HCT116 (cell line): ENCODE results near the gene TPK1. TPM values are rescaled to one million over a fixed set of nuclear protein-coding genes. Genes with fewer than 3 reads are reported as not detected.

Experiments used
- ATAC-seq: fragments of 200-7000 bp; cut with Tn5 transposase; 2 replicates; pipeline ENCODE4 v1.9.1; 2020; ENCODE audit warnings: mild to moderate bottlenecking, moderate library complexity
- Bru-seq: library from RNA; stranded (reverse); fragments of 400-500 nt; gene quantifications from one replicate; lab custom pipeline; 2021; lab: Mats Ljungman, UMichigan
- BruChase-seq, 2 experiments: library from RNA; stranded (reverse); fragments of 400-500 nt; gene quantifications; one replicate each; lab custom pipeline; 2021; lab: Mats Ljungman, UMichigan
- BruUV-seq: library from RNA; stranded (reverse); fragments of 400-500 nt; replicated peaks from 2 replicates; lab custom pipeline; 2021; lab: Mats Ljungman, UMichigan
- CTCF ChIA-PET: fragments of 300-600 bp; sonication (Branson Sonifier 250); formaldehyde crosslinking; loops from one replicate; lab custom pipeline; 2021; ENCODE audit warnings: antibody characterized with exemption; lab: Charles Lee
- POLR2A ChIA-PET: fragments of 300-600, 350-600 bp; sonication (Branson Sonifier 250); formaldehyde crosslinking; loops from one replicate; lab custom pipeline; 2021; ENCODE audit warnings: antibody characterized with exemption; lab: Charles Lee
- RAD21 ChIA-PET, 2 experiments: fragments of 300-600 bp; sonication (Branson Sonifier 250); formaldehyde crosslinking; loops; one replicate each; lab custom pipeline; 2023; ENCODE audit warnings: low total read pairs in 2 of 2; ENCODE audit not compliant: uncharacterized antibody in 2 of 2, unreplicated experiment in 2 of 2, low non-redundant PET in 1 of 2; lab: Charles Lee
- DNase-seq: peaks from one replicate; pipeline ENCODE4 v3.0.0-alpha.2; 2010; ENCODE audit warnings: low read depth, low spot score
- H2AFZ ChIP-seq: fragments of 200-600 bp; shearing (Covaris generic), sonication (generic); 2 replicates; pipeline ENCODE4 v1.6.1; 2017; ENCODE audit warnings: low read depth, mixed run types, mixed read lengths, antibody characterized with exemption, low read length; ENCODE audit not compliant: poor library complexity, severe bottlenecking
- H3K27ac ChIP-seq: 2 replicates; pipeline ENCODE4 v1.5.1; 2012; ENCODE audit warnings: low read depth, low read length
- H3K27me3 ChIP-seq: fragments of 200-600 bp; sonication (generic); 2 replicates; pipeline ENCODE4 v1.6.1; 2016; ENCODE audit warnings: mixed run types, low read length, mixed read lengths; ENCODE audit not compliant: insufficient read depth
- H3K36me3 ChIP-seq, 2 experiments: fragments of 200-500 bp in 1 of 2; fragments of 200-600 bp in 1 of 2; sonication (Bioruptor generic) in 1 of 2; sonication (generic) in 1 of 2; 2 replicates each; pipeline versions ENCODE4 v1.5.1 to v1.6.1; 2014 to 2016; ENCODE audit warnings: low read length in 2 of 2, inconsistent platforms in 1 of 2, mixed read lengths in 1 of 2, mixed run types in 1 of 2; ENCODE audit not compliant: insufficient read depth in 2 of 2, control insufficient read depth in 1 of 2
- H3K4me1 ChIP-seq, 2 experiments: fragments of 200-600 bp in 1 of 2; sonication (generic) in 1 of 2; 2 replicates each; pipeline versions ENCODE4 v1.5.1 to v1.6.1; 2012 to 2017; ENCODE audit warnings: low read length in 2 of 2, inconsistent platforms in 1 of 2, mild to moderate bottlenecking in 1 of 2, mixed read lengths in 1 of 2, mixed run types in 1 of 2, moderate library complexity in 1 of 2; ENCODE audit not compliant: insufficient read depth in 2 of 2, control insufficient read depth in 1 of 2
- H3K4me2 ChIP-seq: fragments of 200-600 bp; sonication (generic); 2 replicates; pipeline ENCODE4 v1.6.1; 2017; ENCODE audit warnings: mixed run types, low read length, mixed read lengths
- H3K4me3 ChIP-seq, 2 experiments: fragments of 200-600 bp in 1 of 2; sonication (generic) in 1 of 2; replicated peaks in 1 of 2; 2 replicates each; pipeline ENCODE4 v1.5.1; 2011 to 2016; ENCODE audit warnings: low read length in 2 of 2, control low read depth in 1 of 2, low read depth in 1 of 2, mild to moderate bottlenecking in 1 of 2, mixed read lengths in 1 of 2, mixed run types in 1 of 2
- H3K79me2 ChIP-seq: fragments of 200-600 bp; sonication (generic); 2 replicates; pipeline ENCODE4 v1.6.1; 2017; ENCODE audit warnings: mild to moderate bottlenecking, mixed run types, low read length, moderate library complexity, mixed read lengths; ENCODE audit not compliant: insufficient read depth
- H3K9ac ChIP-seq: fragments of 200-600 bp; sonication (generic); 2 replicates; pipeline ENCODE4 v1.6.1; 2016; ENCODE audit warnings: low read length, mixed read lengths
- H3K9me2 ChIP-seq: fragments of 200-600 bp; sonication (generic), shearing (Covaris generic); 2 replicates; pipeline ENCODE4 v1.6.1; 2017; ENCODE audit warnings: mixed run types, mild to moderate bottlenecking, moderate library complexity; ENCODE audit not compliant: insufficient read depth
- H3K9me3 ChIP-seq, 2 experiments: fragments of 200-500 bp in 1 of 2; fragments of 200-600 bp in 1 of 2; sonication (Bioruptor generic) in 1 of 2; sonication (generic) in 1 of 2; 2 replicates each; pipeline ENCODE4 v1.6.1; 2014 to 2017; ENCODE audit warnings: low read length in 2 of 2, mixed read lengths in 2 of 2, inconsistent platforms in 1 of 2, low read depth in 1 of 2, mild to moderate bottlenecking in 1 of 2, mixed run types in 1 of 2, moderate library complexity in 1 of 2; ENCODE audit not compliant: control insufficient read depth in 1 of 2, insufficient read depth in 1 of 2
- H4K20me1 ChIP-seq: fragments of 200-600 bp; sonication (generic), shearing (Covaris generic); 2 replicates; pipeline ENCODE4 v1.6.1; 2017; ENCODE audit warnings: mixed run types, mild to moderate bottlenecking, moderate library complexity; ENCODE audit not compliant: insufficient read depth
- CBX3 ChIP-seq: IDR thresholded peaks from 2 replicates; pipeline ENCODE4 v1.6.1; 2012; ENCODE audit warnings: low read depth
- CEBPB ChIP-seq: IDR thresholded peaks from 2 replicates; pipeline ENCODE4 v1.6.1; 2012; ENCODE audit warnings: low read depth
- EGR1 ChIP-seq: IDR thresholded peaks from 2 replicates; pipeline ENCODE4 v1.6.1; 2012; ENCODE audit warnings: low read depth
- ELF1 ChIP-seq: IDR thresholded peaks from 2 replicates; pipeline ENCODE4 v1.6.1; 2012; ENCODE audit warnings: low read depth, borderline replicate concordance
- EZH2phosphoT487 ChIP-seq: fragments of 200-600 bp; IDR thresholded peaks from 2 replicates; pipeline ENCODE4 v1.6.1; 2018; ENCODE audit warnings: antibody characterized with exemption, borderline replicate concordance
- FOSL1 ChIP-seq: IDR thresholded peaks from 2 replicates; pipeline ENCODE4 v1.6.1; 2012; ENCODE audit warnings: low read depth
- JUND ChIP-seq: IDR thresholded peaks from 2 replicates; pipeline ENCODE4 v1.6.1; 2012
- MAX ChIP-seq: IDR thresholded peaks from 2 replicates; pipeline ENCODE4 v1.6.1; 2012
- POLR2AphosphoS5 ChIP-seq: IDR thresholded peaks from 2 replicates; pipeline ENCODE4 v1.6.1; 2011; ENCODE audit warnings: mild to moderate bottlenecking, low read depth, low read length, moderate library complexity
- RAD21 ChIP-seq: IDR thresholded peaks from 2 replicates; pipeline ENCODE4 v1.6.1; 2012; ENCODE audit warnings: low read depth, mild to moderate bottlenecking
- SP1 ChIP-seq: IDR thresholded peaks from 2 replicates; pipeline ENCODE4 v1.6.1; 2012; ENCODE audit warnings: low read depth
- SRF ChIP-seq: IDR thresholded peaks from 2 replicates; pipeline ENCODE4 v1.6.1; 2012; ENCODE audit warnings: low read depth
- TCF7L2 ChIP-seq: IDR thresholded peaks from 2 replicates; pipeline ENCODE4 v1.7.0; 2011; ENCODE audit warnings: borderline replicate concordance, inconsistent platforms; ENCODE audit not compliant: insufficient read depth, insufficient read length; ENCODE audit errors: extremely low read depth
- ZBTB33 ChIP-seq: IDR thresholded peaks from 2 replicates; pipeline ENCODE4 v1.6.1; 2011; ENCODE audit warnings: mild to moderate bottlenecking, low read length, moderate library complexity; ENCODE audit not compliant: insufficient replicate concordance; ENCODE audit errors: extremely low read depth
- ZFX ChIP-seq: fragments of 450-650 bp; IDR thresholded peaks from 2 replicates; pipeline ENCODE4 v1.6.1; 2017
- ZNF274 ChIP-seq: fragments of 200-500 bp; sonication (Bioruptor generic); IDR thresholded peaks from 2 replicates; pipeline ENCODE4 v1.6.1; 2014; ENCODE audit warnings: mild to moderate bottlenecking, low read depth, low read length, inconsistent platforms
- intact Hi-C: fragments of 100-400 bp; cut with micrococcal nuclease; formaldehyde crosslinking; loops from 2 replicates; pipeline ENCODE4 v1.10.0; 2022
- long read RNA-seq: library from polyadenylated mRNA; unstranded; transcript quantifications from one replicate; pipeline ENCODE4 v2.0.0, GENCODE V29; 2021; ENCODE audit not compliant: unreplicated experiment
- polyA plus RNA-seq: library from polyadenylated mRNA; unstranded; fragments of >200 nt; gene quantifications from 2 replicates; pipeline ENCODE4 v1.2.1, GENCODE V29; 2012; ENCODE audit warnings: missing spikeins
- total RNA-seq: library from RNA; stranded (reverse); gene quantifications from one replicate; pipeline ENCODE4 v1.2.1, GENCODE V29; 2021; ENCODE audit not compliant: unreplicated experiment
- TF ChIP-seq, protein P1 (sequence below): IDR thresholded peaks from 2 replicates; pipeline ENCODE4 v1.6.1; 2012; ENCODE audit warnings: low read depth

The TPK1 gene
- total RNA-seq (5.4 TPM), Bru-seq, nascent RNA (percentile 56 among the genes with signal in this experiment), BruChase-seq, experiment 1, labeled RNA remaining after a 6-hour chase (percentile 41 among the genes with signal in this experiment), BruChase-seq, experiment 2, labeled RNA remaining after a 2-hour chase (percentile 46 among the genes with signal in this experiment)
- 3.4 and 4.4 TPM in 2 replicates for polyA plus RNA-seq
- long read RNA-seq, partial matches to known transcripts: 1 of 9 reads
- long read RNA-seq, other reads (novel, unspliced or antisense): 6 of 9 reads

- intact Hi-C loops: no loop called here
- DNase-seq (peak; percentile 89), ATAC-seq (peak; percentile 89)
- Histone ChIP-seq H2AFZ (peak within 1 kb of the TSS; percentile 93), H3K27ac (peak within 1 kb of the TSS; percentile 95), H3K27me3 (no peaks in the 10 kb centered on the region), H4K20me1 (no peaks in the 10 kb centered on the region), H3K79me2 (no peaks in the 10 kb centered on the region), H3K4me3 (peak within 1 kb of the TSS; percentile 76 to 85), H3K9ac (peak within 1 kb of the TSS; percentile 66), H3K9me3 (no peaks in the 10 kb centered on the region), H3K4me2 (peak within 1 kb of the TSS; percentile 89), H3K4me1 (peaks cover 9 to 21% of the 10 kb centered on the region in 2 experiments; a peak in 3 of 4 replicates), H3K36me3 (no peaks in the 10 kb centered on the region), H3K9me2 (no peaks in the 10 kb centered on the region)
- CTCF ChIA-PET: interaction anchor here (1.0 kb wide), 1 partner anchor 50 kb away, joined by 3 read pairs; no protein-coding TSS in a partner anchor
- TSS peak; percentile 93 for BruUV-seq
- POLR2A ChIA-PET: interaction anchor here (0.6 to 1.3 kb wide), 6 partner anchors 8 to 257 kb away, joined by 3 to 8 read pairs (median 3); no protein-coding TSS in a partner anchor
- RAD21 ChIA-PET: no interaction called here
- TF ChIP-seq, protein P1, sequence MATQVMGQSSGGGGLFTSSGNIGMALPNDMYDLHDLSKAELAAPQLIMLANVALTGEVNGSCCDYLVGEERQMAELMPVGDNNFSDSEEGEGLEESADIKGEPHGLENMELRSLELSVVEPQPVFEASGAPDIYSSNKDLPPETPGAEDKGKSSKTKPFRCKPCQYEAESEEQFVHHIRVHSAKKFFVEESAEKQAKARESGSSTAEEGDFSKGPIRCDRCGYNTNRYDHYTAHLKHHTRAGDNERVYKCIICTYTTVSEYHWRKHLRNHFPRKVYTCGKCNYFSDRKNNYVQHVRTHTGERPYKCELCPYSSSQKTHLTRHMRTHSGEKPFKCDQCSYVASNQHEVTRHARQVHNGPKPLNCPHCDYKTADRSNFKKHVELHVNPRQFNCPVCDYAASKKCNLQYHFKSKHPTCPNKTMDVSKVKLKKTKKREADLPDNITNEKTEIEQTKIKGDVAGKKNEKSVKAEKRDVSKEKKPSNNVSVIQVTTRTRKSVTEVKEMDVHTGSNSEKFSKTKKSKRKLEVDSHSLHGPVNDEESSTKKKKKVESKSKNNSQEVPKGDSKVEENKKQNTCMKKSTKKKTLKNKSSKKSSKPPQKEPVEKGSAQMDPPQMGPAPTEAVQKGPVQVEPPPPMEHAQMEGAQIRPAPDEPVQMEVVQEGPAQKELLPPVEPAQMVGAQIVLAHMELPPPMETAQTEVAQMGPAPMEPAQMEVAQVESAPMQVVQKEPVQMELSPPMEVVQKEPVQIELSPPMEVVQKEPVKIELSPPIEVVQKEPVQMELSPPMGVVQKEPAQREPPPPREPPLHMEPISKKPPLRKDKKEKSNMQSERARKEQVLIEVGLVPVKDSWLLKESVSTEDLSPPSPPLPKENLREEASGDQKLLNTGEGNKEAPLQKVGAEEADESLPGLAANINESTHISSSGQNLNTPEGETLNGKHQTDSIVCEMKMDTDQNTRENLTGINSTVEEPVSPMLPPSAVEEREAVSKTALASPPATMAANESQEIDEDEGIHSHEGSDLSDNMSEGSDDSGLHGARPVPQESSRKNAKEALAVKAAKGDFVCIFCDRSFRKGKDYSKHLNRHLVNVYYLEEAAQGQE: no peak
- peak; percentile 95 for TF ChIP-seq SRF
- TF ChIP-seq MAX: peak; percentile 89
- TF ChIP-seq ELF1: peak; percentile 75
- TF ChIP-seq ZFX: peak; percentile 54; the same call in 1 of the 2 replicates
- peak; percentile 93 for TF ChIP-seq POLR2AphosphoS5
- TF ChIP-seq JUND: peak; percentile 60
- peak; percentile 32; the same call in 1 of the 2 replicates for TF ChIP-seq EGR1
- no peak for TF ChIP-seq ZNF274
- TF ChIP-seq RAD21: no peak
- peak; percentile 53 for TF ChIP-seq TCF7L2
- TF ChIP-seq SP1: peak; percentile 82
- TF ChIP-seq EZH2phosphoT487: no peak
- peak; percentile 70 for TF ChIP-seq ZBTB33
- peak; percentile 65 for TF ChIP-seq CBX3
- no peak for TF ChIP-seq CEBPB
- peak; percentile 49; the same call in 1 of the 2 replicates for TF ChIP-seq FOSL1
Measured at GRCh38 chr7:144835652-144836544, at the start of gene TPK1. Gene TPK1 (minus strand): TSS chr7:144836053. CDS start chr7:144835602, 451 bp downstream.
